GM19397 (cell line): ENCODE results near the gene TSPEAR.
"Not testable (repeated sequence)": the region's sequence is repeated elsewhere in the genome, so short reads cannot be mapped to it uniquely, and the experiment has no call there.

ENCODE experiments used
- ATAC-seq: cut with Tn5 transposase; IDR thresholded peaks from one replicate; pipeline ENCODE4 v1.9.1; 2021; ENCODE audit warnings: mild to moderate bottlenecking, moderate library complexity; ENCODE audit not compliant: unreplicated experiment

Gene TSPEAR

GRCh38 chr21:44656868-44657267, 54.5 kb downstream of the TSPEAR start:
- no peak for ATAC-seq

DNA sequence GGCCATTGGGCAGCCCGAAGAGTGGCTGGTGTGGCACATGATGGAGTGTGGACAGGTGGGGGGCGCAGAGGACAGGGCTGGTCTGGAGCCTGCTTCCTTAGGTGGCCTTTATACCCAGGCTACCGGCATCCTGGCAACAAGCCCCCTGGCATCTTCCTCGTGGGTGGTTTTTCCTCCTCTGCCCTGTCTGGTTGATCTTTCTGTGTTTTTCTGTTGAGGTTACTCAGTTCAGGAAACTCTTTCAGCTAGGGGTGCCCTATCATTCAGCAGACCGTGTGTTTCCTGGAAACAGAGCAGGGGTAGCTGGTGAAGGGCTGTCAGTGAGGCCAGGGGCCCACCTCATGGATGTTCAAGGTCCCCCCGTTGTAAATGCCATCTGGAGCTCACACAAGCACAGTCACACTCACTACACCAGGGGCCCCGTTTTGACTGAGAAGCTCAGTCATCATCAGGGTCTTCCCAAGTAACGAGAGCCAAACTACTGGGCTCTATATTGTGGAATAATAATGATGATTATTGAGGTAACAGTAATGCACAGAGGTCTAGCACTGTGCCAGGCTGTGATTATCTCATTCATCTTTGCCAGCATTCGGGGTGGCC, 56.7 kb downstream of the TSPEAR start, which contains the start of gene KRTAP12-4:
Gene KRTAP12-4 (minus strand): TSS at position 84 of the 600 bp plus-strand sequence. CDS start 45 bp downstream, at position 39.
- no peak for ATAC-seq

DNA sequence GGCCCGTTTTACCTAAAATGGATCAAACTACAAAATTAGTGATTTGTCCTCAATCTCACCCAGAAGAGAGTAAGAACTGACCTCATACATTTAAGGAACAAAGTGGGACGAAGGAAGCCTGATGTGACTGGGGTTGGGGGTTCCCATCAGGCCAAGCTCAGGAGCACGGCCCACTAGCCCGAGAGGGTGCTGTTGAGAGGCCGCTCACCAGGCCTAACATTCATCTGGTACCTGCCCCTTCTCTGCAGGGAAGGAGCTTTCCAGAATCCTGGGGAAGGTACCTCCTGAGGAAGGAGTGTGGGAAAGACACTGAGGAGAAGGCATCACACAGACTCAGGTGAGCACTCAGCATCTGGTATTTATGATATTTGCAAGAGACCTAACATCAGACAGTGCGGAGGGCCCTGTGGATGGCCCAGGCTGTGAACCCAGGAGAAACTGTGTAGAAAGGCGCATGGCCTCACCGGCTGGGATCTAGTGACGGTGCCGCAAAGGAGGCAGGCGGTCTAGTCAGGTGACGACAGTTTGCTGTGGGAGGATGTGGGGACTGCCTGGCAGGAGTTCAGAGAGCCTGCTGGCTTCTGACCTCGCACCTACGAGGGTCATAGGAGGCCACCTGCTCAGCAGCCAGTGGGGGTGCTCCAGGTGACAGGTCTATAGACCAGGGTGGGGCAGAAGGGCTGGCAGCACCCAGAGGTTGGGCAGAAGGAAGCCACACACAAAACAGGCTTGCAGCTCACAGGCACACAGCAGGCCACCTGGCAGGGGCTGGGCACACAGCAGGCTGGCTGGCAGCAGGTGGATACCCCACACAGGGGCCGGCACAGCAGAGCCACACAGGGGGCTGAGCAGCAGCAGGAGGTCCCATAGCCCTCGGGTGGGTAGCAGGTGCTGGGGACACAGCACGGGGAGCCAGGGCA, 57.5 kb downstream of the TSPEAR start:
- no peak for ATAC-seq

DNA sequence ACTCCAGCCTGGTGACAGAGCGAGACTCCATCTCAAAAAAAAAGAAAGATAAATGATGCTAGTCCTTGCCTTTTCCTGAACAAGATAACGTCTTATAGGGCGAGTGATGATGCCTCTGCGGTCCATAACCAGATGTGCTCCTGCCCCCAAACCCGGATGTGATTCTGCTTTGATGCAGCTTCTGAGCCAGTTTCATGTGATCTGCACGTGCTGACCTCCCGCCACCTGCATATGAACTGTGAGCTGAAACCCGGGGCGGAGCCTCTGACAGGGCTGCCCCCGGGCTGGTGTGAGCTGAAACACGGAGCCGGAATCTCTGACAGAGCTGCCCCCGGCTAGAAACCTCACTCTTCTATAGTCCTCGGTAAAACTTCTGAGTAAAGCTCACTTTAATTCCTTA, 58.2 kb downstream of the TSPEAR start:
- ATAC-seq, result no peak

- no peak for ATAC-seq
Observed at GRCh38 chr21:44650973-44651675, 60.2 kb downstream of the TSPEAR start.

DNA sequence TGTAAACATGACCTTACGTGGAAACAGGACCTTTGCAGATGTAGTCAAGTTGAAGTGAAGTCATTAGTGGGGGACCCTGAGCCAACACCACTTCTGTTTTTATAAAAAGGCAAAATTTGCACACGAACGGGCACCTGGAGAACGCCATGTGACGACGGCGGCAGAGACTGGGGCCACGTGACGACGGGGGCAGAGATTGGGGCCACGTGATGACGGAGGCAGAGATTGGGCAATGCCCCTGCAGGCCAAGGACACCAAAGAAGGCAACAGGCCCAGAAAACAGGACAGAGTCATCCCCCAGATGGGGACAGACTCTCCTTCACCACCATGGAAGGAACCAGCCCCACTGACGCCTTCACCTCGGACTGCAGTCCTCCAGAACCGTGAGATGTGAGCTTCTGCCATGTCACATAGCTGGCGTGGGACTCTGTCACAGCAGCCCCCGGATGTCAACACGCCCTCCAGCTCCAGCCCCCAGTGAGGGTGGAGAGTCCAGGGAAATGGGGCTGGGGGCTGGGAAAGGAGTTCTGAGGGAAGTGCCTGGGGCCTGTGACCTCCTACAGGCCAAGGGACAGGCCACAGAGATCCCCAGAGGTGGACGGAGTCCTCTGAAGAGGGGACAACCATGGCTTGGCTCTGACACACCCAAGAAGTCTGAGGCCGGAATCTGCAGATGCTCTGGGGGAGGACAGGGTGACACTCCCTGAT, 61.0 kb downstream of the TSPEAR start:
- ATAC-seq, result no peak

DNA sequence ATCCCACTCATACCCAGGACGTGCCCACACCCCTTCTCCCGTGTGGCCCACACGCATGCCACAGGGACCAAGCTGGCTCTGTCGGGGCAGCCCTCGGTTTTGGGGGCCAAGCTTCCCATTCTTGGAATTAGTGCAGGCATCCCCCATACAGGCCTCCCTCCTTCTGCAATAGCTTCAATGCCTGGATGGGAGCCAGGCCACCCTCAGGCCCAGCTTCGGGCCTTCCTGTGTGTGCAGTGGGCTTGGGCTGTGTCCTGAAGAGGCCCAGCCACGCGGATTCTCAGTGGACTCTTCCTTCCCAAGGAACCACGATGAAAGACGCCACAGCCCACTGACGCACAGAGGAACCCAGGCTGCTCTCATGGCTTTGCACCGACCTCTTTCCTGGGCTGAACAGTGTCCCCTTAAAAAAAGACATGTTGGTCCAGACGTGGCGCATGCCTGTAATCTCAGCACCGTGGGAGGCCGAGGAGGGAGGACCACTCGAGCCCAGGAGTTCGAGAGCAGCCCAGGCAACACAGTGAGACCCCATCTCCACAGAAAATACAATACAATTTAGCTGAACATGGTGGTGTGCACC, 61.8 kb downstream of the TSPEAR start:
- no peak for ATAC-seq

GRCh38 chr21:44648557-44649311, 62.6 kb downstream of the TSPEAR start:
- no peak for ATAC-seq

DNA sequence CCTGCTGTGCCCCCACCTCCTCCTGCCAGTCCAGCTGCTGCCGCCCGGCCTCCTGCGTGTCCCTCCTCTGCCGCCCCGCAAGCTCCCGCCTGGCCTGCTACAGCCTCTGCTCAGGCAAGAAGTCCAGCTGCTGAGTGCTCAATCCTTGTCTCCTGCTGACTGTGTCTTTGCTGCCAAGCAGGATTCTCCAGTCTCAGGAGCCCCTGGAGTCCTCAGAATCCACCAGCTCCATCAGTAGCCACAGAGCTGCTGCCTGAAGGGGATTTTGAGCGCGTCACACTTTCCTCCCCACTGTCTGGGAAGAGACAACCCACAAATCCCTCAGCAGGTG, 64.2 kb downstream of the TSPEAR start:
- no peak for ATAC-seq

- not testable (repeated sequence) for ATAC-seq
Observed at GRCh38 chr21:44646366-44647221, 64.8 kb downstream of the TSPEAR start, which contains the start of gene KRTAP10-11. Gene KRTAP10-11 (plus strand): TSS chr21:44646414. CDS start chr21:44646459, 45 bp downstream.

DNA sequence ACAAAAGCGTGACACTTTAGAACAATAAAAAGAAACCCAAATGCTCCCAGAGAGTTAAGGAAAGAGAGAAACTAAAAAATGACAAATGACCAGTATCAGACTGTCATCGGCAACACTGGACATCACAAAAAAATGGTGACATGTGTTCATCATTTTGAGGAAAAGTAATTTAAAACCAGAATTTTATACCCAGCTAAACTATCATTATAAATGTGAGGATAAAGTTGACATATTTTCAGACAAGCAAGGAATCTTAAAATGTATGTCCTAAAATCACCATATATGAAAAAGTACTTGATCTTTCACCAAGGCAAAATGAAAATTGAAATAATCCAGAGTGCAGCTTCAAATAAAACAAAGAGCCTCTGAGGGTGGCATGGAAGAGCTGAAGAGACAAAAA, 66.5 kb downstream of the TSPEAR start:
- no peak for ATAC-seq

GRCh38 chr21:44643741-44644310, 67.5 kb downstream of the TSPEAR start:
- no peak for ATAC-seq

DNA sequence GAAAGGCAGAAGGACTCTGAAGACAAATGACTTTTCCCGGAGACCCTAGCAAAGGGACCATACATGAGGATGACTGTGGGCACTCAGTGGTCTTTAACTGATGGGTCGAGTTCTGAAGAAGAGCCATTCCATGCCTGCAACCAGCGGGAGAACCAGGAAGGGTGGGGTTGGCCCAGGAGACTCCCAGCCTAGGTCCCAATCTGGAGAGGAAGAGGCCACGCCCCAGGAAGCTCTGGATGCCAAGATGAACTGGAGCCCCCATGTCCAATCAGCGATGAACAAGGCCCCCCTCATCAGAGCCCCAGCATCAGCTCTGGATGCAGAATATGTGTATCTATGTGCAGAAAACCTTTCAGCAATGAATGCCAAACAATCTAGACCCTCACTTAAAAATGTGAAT, 70.6 kb downstream of the TSPEAR start:
- ATAC-seq, result no peak

DNA sequence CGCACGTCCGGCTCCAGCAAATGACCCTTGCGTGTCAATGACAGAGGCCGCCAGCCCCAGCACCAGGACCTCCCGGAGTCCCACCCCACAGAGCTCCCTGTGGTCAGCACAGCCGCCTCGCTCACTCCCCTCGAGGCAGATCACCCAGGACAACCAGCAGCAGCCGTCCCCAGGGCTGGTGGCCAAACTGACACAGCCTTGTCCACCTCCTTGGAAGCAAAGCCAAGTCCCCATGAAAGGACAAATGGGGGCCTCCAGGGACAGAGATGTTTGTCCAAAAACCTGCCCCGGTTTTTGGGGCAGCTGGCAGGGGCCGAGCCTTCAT, 72.1 kb downstream of the TSPEAR start:
- no peak for ATAC-seq

DNA sequence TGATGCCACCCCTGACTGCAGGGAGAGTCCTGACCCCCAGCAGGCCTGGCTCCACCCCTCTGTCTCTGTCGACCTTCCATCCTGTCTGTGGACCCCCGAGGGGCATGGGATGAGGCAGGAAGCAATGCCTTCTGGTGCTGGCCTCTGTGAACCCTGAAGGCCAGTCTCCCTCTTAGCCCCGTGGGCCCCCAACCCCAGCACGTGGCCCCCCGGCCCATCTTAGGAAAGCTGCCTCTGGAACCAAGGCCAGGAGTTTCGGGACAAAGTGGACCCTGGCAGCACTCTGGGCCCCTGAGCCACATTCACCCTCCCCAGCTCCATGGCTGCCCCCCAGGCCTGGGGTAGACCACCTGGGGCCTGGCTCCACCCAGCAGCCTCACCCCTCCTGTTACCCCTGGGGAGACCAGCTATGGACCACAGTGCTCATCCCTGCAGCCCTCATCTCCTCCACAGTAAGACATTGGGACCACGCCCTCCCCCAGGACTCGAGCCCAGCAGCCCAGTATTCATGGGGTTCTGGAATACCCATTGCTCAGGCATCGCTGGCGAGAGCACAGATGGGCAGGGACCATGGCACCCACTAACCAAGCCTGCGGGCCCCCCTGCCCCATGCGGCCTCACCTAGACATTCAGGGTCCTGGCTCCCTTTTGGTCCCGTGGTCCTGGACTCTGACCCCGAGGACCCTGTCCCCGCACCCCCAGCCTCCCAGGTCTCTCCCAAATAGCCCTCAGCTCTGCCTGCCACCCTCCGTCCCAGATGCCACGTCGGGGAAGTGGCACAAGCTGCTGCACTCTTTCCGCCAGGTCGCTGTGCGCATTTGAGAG, 72.7 kb downstream of the TSPEAR start:
- not testable (repeated sequence) for ATAC-seq

DNA sequence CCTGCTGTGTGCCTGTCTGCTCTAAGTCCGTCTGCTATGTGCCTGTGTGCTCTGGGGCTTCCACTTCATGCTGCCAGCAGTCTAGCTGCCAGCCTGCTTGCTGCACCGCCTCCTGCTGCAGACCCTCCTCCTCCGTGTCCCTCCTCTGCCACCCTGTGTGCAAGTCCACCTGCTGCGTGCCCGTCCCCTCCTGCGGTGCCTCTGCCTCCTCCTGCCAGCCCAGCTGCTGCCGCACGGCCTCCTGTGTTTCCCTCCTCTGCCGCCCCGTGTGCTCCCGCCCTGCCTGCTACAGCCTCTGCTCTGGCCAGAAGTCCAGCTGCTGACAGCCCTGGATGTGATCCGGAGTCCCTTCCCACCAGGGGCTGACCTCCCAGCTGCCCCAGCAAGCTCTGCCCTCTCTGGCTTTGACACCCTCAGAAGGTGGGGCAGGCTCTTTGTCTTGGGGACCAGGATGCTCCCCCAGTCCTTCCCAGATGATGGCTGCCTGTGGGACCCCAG, 73.5 kb downstream of the TSPEAR start:
- not testable (repeated sequence) for ATAC-seq

DNA sequence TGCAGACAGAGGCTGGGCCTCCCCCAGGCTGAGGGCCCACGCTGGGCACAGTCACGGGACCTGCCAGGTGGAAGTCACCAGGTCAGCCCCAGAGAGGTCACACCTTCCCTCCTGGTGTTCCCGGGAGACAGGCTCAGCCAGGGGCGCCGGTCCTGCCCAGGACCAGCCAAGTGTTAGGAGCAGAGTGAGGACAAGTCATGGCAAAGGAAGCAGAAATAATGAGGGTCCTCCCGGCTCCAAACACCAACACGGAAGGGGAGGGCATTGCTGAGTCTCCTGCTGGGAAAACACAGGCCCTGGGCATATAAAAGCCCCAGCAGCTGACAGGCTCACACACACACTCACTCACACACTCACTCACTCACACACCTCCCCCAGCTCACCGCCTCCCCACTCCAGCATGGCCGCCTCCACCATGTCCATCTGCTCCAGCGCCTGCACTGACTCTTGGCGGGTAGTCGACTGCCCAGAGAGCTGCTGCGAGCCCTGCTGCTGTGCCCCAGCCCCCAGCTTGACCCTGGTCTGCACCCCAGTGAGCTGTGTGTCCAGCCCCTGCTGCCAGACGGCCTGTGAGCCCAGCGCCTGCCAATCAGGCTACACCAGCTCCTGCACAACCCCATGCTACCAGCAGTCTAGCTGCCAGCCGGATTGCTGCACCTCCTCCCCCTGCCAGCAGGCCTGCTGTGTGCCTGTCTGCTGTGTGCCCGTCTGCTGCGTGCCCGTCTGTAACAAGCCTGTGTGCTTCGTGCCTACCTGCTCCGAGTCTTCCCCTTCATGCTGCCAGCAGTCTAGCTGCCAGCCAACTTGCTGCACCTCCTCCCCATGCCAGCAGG, 74.1 kb downstream of the TSPEAR start, which contains the start of gene KRTAP10-10:
Gene KRTAP10-10 (plus strand): TSS at position 339 of the 833 bp plus-strand sequence. CDS start 62 bp downstream, at position 401.
- ATAC-seq, result no peak
